T follicular helper cell (primary cell): ENCODE measurements around the gene ANKRD11.
"Not testable (repeated sequence)": the region's sequence is repeated elsewhere in the genome, so short reads cannot be mapped to it uniquely, and the experiment has no call there.

ENCODE experiments used
- DNase-seq: peaks from one replicate; pipeline ENCODE4 v3.0.0-alpha.2; 2020; ENCODE audit warnings: low read depth

Gene ANKRD11

DNA sequence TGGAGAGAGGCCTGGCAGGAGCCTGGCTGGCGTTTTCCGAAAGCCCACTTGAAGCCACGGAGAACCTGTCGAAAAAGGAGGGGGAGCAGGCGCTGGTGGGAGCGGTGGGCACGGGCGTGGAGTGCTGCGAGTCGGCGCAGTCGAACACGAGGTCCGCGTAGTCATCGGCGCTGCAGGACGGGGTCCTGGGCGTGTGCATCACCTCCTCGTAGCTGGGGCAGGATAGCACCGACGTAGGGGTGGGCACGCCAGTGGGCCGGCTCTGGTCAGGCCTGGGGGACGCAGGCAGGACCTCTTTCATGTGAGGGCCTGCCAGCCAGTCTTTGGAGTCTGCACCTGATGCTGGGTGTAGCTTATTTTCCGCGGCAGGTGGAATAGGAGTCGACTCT, 209.2 kb downstream of the ANKRD11 start:
- no peak for DNase-seq

DNA sequence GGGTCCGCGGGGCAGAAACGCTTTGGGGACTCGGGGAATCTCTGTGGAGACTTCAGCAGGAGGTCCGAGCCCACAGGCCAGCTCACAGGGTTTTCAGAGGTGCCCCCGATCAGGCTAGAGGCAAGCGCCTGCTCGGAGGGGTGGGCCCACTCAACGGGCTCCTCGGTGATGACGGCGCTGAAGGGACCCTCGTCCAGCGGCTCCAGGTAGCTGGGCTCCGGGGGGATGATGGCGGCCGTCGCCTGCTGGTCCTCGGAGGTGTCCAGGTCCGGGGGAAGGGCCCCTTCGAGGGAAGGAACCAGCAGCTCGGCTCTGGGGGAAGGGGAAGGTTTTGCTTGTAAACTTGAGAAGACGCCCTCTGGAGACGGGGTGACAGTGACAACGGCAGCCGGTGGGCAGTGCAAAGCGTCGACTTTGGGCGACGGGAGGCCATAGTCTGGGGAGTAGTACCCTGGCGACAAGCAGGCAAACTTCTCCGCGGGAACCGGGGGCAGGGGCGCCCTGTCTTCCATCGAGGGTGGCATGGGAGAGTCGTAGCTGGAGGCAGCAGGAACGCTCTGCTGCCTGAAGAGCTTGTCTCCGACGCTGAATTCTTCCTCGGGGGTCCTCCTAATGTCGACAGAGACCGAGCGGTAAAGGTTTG, 209.7 kb downstream of the ANKRD11 start:
- no peak for DNase-seq

DNA sequence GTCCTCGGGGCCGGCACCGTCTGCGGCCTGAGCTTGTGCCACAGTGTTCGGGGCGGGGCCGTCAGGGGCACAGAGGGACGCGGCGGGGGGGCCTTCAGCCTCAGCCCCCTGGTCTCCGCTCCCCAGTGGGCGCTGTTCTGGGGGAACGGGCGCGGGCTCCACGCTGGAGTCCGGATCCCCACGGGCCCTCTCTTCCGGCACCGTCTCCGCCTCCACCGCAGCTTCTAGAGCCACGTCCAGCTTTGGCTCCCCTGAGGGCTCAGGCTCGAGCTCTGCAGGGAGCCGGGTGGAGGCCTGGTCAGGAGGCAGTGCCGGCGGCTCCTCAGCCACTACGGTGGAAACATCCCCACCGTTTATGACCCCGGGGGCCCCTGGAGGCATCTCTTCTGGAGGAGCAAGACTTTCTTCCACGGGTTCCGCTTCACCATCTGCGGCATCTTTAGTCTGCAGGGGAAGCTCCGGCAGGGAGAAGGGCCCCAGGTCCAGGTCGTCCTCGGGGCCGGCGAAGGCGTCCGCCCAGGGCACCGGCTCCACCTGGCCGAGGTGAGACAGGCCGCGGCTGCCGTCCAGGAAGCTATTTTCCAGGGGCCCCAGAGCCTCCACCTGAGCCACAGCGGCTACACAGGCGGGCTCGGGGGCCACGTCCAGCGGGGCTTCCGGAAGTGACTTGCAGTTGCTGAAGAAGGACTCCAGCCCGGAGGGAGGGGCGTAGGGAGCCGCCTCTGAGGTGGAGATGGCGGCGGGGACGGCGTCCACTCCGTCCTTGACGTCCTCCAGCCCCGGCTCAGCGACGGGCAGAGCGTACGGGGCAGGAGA, 210.5 kb downstream of the ANKRD11 start:
- no peak for DNase-seq

DNA sequence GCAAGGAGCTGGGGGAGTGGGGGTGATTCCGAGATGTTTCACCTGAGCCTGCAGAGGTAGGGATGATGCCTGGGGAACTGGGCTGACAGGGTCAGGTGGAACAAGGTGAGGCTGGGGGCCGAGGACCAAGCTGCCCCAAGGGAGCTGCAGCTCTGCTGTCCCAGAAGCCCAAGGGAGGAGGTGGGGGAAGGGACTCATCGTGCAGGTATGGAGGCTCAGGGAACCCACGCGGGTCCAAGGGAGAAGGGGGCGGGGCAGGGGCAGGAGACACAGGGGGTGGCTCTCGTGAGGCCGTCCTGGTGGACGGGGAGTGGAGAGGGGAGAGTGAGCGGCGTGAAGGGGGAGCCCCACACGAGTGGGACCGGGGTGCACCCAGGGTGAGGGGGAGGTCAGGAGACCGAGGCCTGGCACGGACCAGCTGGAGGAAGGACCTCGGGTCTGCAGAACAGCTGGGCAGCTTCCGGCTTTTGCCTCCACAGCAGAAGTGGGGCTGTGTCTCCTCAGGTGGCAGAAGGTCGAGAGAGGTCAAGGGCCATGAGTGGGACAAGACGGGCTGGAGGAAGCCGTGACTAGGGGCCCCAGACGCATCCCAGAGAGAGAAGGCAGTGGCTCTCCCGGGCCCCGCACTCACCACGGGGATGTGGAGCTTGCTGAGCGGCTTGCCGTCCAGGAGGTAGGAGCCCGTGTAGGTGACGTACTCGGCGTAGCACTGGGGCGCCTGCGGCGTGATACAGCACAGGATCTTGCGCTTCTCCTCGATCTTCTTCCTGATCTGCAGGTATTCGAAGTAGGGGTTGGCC, 211.7 kb downstream of the ANKRD11 start:
- DNase-seq = no peak

DNA sequence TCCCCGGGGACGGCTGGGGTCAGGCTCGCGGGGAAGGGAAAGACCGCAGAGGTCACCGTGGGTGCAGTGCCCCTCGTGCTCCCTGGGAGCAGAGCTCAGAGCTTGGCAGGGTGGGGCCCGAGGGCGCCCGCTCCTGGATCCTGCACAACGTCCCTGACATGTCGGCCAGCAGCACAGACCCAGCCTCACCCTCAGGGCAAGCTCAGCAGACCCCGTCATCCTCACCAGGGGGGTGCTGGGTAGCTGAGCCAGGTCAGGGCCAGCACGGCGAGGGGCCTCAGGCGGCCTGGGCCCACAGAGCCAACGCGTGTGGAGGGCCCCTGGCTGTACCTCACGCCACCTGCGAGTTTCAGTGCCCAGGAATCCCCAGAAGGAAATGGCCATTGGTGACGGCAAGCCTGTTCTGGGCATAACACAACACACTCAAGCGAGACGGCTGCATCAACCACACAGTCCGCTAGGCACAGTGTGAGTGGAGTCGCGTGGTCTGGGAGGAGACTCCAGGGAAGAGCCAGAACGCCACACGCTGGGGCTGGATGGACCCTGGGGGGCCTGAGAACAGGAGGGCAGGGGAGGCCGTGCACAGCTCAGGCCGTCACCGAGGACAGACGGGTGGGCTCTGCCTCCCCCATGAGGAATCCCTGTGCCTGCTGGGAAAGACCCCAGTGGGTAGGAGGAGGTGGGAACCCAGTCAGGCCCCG, 212.6 kb downstream of the ANKRD11 start:
- DNase-seq = no peak

DNA sequence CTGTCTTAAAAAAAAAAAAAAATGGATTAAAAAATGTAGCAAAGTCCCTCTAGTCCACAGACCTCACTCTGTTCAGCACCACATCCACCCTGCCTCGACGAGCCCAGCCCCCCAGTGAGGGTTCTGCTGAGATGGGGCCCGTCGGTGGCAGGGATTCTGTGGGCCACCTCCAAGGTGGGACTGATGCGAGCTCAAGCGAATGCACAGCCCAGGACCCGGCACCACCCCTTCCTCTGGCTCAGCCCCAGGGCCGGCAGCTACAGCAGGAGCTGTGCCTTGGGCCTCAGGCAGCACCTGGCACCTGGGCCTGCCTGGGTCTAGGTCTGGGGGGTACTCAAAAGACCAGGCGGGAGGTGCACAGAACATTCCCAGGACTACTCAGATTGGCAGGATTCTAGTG, 213.3 kb downstream of the ANKRD11 start:
- DNase-seq = no peak

DNA sequence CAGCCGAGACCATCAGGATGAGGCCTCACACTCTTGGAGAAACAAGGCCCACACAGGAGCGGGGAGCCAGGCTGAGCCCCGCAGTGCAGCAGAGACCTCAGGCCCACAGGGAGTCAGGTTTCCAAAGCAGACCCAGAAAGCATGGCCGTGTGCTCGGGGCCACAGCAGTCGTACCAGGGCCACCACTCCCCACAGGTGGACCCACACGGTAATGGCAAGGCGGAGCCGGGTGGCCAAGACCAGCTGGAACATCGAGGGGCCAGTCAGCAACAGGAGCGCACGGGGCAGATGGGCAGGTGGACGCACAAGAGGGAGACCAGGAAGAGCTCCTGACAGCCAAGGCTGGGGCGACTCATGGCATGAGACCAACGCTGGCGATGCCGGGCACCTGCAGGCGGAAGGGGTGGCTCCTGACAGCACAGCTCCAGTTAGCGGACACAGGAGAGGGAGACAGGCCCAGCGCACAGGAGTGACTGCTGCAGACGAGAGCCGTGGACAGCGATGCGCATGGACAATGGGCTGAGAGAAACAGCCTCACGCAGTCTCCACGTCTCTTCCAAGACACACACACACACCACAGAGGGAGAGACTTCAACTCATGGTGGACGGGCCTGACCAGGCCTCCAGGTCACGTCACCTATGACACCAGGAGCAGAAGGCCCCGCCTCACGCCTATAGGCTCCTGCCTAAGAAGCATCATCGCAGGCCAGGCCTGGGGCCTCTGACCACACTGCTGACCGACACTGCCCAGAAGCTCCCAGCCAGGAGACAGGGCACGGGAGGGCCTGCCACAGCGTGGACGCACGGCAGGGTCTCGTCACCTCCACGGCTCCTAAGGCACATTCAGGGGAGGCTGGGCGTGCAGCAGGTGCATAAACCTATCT, 214.3 kb downstream of the ANKRD11 start:
- DNase-seq = no peak

DNA sequence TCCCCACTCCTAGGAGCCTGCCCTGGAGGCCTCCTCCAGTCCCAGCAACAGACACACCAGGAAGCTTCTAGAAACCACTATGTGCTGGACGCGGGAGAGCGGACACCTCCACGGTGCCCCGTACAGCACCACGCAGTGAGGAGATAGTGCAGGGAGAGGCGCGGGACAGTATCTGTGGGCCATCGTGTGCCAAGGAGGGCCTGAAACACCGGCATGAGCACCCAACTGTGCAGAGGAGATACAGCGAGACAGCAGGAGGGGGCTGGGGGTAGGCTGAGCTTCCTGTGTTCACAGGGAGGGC, 215.1 kb downstream of the ANKRD11 start:
- no peak for DNase-seq

DNA sequence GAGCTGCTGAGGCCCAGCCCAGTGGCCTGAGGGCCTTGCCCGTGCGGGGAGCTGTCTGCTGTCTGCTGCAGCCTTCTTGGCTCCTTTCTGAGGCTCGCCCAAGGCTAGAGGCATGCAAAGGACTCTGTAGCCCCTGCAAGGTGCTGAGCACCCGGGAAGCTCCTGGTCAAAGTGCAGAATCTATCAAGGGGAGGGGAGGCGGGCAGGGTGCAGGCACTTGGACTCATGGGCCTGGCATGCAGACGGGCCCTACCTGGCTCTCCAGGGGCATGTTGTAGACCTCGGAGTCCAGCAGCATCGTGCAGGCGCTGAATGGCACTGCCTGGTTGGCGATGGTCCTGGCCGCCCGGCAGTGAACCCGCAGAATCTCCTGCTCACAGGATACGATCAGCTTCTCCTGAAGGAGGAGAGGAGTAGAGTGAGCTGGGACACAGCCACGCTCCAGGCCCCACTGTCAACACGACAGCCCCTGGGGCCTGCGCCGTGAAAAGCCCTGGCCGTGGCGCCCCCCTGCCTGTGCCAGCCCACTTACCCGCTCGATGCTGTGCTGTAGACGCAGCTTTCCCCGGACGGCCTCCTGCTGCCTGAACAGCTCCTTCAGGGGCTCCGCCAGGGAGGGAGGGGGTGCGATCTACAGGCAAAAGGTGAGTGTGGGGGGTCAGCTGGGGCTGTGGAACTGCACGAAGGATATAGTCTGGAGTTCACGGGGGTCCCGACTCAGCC, 215.6 kb downstream of the ANKRD11 start:
- no peak for DNase-seq

DNA sequence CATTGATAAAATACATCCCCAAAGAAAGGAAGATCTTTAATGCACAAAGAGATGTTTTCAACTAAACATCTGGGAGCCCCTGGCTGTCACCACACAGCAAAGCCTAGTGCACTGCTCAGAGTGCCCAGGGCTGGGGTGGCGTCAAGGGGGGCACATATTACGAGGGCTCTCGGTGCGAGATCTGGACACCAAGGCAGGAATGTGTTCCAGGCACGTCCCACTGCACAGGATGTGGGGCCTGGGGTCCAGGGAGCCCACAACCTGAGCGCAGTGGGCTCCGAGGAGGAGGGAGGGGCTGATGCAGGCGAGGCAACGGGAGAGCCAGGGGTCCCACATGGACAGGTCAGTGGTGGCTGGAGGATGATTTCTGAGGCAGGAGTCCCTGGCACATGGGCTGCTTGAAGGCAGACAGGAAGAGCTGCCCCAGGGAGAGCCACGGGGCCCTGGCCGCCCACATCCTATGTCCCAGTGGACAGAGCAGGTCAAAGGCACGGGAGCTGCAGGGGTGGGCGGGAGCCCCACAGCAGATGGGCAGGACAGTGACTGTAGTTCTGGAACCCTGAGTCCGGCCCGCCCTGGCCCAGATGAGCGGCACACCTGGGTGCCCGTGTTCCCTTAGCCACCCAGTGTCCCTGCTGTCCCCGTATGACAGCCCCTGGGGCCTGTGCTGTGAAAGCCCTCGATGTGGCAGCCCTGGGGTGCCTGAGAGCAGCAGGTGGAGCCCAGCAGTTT, 216.5 kb downstream of the ANKRD11 start:
- DNase-seq = no peak

DNA sequence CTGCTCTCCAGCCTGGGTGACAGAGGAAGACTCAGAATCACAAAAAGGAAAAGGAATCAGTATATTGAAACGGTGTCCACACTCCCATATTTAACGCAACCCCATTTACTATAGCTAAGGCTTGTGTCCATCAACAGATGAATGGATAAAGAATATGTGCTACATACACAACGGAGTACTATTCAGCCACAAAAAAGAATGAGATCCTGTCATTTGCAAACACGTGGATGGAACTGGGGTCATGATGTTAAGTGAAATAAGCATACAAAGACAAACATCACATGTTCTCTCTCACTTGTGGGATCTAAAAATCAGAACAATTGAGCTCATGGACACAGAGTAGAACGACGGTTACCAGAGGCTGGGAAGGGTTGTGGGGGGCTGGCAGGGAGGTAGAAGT, 217.7 kb downstream of the ANKRD11 start:
- no peak for DNase-seq

DNA sequence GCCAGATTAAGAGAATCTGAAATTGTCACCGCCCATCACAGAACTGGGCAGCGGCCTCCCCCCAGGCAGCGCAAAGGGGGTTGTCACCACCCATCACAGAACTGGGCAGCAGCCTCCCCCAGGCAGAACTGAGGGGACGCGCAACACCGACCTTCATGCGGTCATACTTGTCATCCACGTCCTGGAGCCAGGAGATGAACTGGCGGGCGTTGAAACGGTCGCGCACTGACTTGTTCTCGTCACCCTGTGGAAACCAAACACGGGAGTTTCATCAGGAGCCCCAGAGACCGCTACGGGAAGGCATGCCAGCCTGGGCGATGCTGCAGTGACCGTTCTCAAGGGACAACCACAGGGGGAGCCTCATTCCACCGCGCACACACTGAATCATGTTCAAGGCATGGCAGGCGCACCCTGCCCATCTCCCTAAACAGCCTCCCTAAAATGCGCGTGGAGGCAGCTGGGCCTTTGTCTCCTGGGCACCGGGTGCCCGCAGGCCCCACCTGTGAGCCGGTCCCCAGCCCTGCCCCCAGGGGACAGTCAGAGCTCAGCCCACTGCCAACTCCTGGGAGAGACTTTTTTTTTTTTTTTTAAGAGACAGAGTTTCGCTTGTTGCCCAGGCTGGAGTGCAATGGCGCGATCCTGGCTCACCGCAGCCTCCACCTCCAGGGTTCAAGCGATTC, 219.6 kb downstream of the ANKRD11 start:
- DNase-seq = no peak

DNA sequence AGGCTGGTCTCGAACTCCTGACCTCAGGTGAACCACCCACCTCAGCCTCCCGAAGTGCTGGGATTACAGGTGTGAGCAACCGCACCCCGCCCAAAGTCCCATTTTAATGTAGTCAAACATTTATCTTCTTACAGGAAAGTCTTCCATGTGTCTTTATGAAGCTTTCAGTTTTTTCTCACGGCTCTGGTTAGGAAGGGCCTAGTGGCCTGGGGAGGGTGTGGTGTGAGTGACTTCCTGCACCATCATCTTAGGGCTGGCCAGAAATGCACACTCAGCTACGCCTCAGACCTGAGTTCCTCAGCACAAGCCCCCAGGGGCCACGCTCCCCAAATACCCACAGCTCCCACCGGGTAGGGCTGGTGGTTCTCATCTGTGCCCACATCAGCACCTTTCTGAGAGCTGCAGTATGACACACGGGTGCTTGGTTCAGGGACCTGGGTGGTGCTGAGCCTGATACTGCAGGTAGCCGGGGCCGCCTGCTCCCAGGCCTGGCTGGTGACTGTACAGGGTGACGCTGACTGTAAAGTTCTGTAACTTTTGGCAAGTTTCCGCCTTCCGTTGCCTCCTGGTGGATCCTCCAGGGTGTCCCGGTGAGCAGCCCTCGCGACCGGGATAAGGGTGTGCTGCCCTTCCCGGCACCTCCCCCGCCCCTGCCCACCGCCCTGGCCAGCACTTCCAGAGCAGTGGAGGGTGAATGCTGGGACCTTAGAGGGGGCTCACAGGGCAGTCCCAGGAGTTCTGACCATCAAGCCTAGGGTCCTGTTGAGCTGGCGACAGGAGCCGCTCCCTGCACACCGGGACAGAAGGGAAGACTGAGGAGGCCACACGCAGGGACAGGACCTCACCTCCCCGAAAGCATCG, 220.3 kb downstream of the ANKRD11 start:
- no peak for DNase-seq

DNA sequence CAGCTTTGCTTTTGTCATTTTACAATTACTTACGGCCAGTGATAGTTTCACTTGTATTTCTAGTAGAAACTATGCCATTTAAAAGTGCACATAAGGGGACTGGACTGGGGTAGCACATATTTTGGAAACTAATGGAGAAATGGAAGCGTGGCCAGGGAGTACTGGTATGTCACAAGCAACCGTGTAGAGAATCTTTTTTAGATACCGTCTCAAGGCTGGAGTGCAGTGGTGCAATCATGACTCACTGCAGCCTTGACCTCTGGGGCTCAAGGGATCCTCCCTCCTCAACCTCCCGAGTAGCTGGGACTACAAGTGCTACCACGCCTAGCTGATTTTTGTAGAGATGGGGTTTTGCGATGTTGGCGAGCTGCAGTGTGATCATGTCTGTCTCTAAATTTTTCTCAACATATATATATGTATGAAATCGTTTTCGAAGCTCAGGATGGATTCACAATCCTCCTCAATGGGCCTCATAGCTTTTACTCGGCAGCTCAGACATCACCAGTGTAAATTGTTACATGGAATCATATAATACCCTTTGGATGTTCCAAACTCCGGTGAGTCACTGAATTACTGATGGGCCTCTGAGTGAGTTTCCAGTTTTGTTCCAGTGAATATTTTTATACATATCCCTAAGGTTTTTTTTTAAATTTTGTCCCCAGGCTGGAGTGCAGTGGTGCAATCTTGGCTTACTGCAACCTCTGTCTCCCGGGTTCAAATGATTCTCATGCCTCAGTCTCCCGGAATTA, 221.2 kb downstream of the ANKRD11 start:
- no peak for DNase-seq

DNA sequence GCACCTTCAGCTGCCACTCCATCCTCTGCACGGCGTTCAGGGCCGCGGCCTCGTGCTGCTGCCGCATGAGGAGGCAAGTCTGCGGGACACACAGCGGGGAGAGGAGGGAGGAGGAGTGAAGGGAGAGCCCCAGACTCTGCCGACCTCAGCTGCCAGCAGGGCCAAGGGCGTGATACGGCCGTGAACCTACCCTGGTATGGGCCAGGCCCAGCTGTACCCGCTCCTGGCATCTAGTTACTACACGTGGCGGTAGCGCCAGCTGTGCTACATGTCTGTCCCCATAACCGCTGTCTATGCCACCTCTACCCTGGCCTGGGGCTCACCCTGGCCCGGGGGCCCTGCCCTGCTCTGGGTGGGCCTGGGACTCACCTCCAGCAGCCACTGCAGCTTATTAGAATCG, 221.8 kb downstream of the ANKRD11 start:
- DNase-seq = no peak

DNA sequence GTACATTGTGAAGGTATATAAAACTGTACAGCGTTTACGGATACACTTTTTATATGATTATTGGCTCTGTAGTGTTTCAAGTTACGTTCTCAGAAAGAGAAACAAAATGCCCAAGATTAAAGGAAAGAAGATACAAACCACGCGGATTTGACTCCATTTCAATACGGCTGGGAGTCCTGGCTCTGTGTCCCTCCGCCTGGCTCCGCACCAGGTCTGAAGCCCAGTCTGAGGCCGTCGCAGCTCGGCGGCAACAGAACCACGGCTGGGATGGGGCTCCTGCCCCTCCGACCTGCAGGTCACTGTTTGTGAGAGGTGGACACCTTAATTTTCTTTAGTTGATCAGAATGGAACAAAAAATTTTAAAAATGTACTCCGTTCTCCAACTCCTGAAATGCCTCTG, 222.6 kb downstream of the ANKRD11 start:
- DNase-seq = not testable (repeated sequence)

DNA sequence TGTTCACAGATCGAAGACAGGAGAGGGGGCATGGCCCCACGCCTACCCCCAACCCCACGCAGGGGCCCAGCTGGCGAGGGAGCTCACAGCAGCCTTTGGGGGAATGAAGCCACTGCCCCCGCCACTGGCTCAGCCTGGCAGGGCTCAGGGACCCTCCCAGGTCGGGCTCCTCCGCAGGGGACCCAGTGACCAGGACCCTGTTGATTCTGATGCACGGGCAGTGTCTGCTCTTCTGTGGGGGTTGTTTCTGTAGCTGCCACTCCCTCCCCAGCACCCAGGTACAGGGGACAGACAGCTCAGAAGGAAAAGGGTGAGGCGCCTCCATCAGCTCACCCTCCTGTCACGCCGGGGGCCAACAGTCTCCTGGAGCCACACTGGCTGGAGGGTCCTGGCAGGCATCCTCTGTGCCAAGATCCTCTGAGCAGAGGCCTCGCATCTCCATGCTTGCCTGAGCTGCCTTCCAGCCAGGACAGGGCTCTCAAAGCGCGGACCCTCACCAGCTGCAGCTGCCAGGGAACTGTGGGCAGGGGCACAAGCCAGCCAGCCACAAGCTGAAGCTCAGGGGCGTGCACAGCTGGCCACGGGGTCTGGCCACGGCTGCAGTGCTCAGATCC, 223.7 kb downstream of the ANKRD11 start:
- no peak for DNase-seq
